GM18520 (cell line): ENCODE measurements around the gene FAM9C.
"Not testable (repeated sequence)": the region's sequence is repeated elsewhere in the genome, so short reads cannot be mapped to it uniquely, and the experiment has no call there.

Source experiments
- ATAC-seq: cut with Tn5 transposase; IDR thresholded peaks from one replicate; pipeline ENCODE4 v1.9.1; 2021; ENCODE audit not compliant: unreplicated experiment

The FAM9C gene

DNA sequence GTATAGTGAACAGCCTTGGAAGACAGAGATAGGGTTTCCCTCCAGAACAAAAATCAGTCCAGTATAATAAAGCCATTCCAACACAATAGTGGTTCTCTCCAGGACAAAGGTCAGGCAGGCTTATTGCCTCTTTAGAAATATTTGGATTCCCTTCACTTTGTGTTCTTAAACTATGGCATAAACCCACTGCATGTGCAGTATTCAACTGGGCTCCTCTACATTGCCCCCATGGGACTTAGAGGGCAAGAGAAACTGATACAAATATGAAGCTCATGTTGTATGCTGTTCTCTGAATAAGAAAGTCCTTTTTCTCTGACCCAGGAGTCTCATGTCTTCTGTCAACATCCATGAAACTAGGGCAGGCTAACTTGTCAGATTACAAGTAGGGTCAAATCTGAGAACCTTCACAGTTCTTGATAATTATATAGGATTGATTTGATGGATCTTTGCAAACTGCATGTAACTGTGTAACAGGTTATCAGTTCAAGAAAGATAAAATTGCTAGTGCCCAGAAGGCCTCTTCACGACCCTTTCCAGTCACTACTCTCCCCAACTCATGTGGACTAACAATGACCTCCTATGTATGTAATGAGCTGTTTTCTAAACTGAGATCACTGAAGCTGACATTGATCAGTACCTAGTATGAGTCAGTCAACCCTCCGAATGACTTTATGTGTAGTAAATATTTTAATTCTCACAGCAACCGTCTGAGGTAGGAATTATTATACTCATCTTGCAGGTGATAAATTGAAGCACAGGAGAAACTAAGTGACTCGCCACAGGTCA, 31.9 kb upstream of the FAM9C start:
- peak; percentile 66 for ATAC-seq

- ATAC-seq, result no peak
Measured at GRCh38 chrX:13074297-13075262, 30.2 kb upstream of the FAM9C start.

DNA sequence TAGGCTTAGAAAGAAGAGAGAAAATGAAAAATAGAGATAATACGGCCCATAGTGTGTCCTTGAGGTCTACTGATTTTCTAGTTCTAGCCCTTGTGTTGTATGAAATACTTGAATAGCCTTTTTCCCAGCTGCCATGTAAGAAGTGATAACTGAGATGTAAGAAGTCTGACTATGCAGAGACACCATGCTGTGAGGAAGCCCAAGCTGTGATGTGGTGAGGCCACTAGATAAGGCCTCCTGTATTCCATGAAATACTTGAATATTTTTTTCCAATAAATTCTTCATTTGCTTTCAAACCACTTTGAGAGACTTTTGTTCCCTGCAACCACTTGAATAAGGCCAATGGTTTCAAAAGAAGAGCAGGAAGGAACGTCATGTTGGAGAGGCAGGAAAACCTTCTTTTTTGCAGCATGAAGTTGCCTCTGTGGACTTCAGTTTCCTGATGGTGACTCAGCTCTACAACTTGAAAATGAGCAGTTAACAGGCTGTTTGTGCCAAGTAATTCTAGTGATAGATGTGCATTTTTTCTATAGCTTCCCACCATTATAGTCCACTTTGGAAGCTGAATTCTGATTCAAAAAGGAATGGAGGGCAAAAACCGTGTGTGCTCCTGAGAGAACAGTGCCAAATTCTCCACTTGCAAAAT, 25.5 kb upstream of the FAM9C start:
- no peak for ATAC-seq

GRCh38 chrX:13068651-13069050, 24.2 kb upstream of the FAM9C start:
- ATAC-seq, result no peak

DNA sequence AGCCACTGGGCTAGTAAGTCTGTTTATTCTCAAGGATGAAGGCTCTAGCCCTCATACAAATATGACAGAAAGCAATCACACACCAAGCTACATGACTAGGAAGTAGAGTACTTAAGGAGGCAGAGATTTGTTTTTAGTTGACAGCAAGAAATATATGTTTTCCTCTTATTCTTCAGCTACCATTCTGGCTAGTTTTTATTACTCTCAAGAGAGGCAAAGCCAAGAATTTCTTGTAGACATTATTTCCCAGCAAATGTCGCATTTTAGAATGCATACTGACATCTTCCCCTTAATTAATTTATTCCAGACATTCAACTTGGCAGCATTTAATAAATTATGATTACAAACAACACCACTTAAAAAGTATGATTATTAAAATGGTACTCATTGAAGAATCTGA, 23.4 kb upstream of the FAM9C start:
- ATAC-seq, result no peak

DNA sequence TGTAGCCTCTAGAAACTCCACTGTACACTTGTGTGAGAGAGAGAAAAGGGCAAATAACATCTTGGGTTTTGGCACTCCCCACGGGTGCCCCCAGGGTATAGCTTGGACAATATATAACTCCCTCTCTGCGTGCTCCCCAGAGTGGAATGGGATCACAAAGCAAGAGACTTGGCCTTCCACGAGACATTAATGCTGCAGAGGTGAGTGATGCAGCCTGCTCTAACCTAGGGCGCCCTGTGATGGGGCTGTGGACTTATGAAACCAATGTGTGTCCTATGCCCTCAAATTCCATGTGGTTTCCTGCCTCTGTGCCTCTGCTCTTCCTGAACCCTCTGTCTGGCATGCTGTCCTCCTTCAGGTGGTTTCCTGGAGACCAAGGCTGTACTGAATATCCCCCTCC, 22.0 kb upstream of the FAM9C start:
- ATAC-seq, result no peak

GRCh38 chrX:13064599-13065143, 20.3 kb upstream of the FAM9C start:
- no peak for ATAC-seq

DNA sequence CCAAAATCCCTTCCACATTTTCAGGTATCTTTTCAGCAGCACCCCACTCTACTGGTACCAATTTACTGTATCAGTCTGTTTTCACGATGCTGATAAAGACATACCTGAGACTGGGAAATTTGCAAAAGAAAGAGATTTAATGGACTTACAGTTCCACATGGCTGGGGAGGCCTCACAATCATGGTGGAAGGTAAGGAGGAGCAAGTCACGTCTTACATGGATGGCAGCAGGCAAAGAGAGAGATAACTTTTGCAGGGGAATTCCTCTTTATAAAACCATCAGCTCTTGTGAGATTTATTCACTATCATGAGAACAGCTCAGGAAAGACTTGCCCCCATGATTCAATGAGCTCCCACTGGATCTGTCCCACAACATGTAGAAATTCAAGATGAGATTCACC, 18.7 kb upstream of the FAM9C start:
- not testable (repeated sequence) for ATAC-seq

- ATAC-seq, result not testable (repeated sequence)
Measured at GRCh38 chrX:13062331-13062730, 17.9 kb upstream of the FAM9C start.

DNA sequence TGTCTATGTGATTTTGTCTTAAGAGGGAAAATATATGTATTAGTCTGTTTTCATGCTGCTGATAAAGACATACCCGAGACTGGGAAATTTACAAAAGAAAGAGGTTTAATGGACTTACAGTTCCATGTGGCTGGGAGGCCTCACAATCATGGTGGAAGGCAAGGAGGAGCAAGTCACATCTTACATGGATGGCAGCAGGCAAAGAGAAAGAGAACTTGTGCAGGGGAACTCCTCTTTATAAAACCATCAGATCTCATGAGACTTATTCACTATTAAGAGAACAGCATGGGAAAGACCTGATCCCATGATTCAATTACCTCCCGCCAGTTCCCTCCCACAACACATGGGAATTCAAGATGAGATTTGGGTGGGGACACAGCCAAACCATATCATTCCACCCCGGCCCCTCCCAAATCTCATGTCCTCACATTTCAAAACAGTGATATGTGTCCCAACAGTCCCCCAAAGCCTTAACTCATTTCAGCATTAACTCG, 16.8 kb upstream of the FAM9C start:
- ATAC-seq, result not testable (repeated sequence)

DNA sequence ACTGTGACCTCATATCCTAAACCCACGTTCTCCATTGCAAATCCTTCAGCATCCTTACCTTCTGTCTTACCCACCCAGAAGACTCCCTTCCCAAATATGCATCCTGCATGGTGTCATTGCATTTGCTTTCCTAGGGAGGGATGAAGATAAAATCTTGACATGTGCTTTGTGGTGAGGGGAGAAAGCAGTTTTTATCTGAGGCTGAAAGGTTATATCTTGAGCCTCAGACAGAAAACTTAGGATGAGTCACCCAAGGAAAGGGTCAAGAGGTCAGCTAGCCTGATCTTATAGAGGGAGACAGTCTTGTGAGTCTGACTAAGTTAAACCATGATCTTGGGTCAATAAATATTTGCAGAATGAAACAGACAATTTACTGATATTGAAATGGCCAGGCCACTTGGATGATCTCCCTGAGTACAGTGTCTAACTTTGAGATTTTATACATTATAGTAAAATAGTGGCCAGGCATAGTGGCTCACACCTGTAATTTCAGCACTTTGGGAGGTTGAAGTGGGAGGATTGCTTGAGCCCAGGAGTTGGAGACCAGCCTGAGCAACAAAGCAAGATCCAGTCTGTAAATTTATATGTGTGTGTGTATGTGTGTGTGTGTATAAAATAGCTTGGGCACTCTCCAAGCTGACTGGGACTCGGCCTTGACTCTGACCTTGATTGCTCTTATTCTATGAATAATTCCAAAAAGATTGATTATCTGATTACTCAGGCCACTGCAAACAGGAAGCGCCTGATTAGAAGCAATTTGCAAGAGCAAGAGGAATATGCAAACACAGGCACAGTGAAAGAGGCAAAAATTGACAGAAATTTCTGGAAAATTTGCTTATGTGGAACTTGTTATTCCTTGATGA, 15.4 kb upstream of the FAM9C start:
- ATAC-seq, result no peak

DNA sequence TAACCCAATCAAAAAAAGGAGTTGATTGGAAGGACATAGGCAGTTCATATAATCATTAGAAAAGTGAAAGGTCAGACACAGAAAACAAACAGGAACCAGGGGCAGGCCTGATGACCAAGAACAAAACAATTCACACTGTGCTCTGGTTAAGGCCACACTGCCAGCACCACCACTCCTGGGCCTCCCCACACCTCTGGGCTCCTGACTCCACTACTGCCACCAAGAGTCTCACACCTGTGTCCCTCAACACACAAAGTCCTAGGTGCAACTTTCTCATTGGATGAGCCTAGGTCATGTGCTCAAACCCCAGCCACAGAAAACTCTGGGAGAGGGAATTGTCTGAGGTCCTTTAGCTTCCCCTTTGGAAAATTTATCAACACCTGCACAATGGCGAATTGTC, 11.1 kb upstream of the FAM9C start:
- ATAC-seq, result peak; percentile 47

GRCh38 chrX:13053171-13053570, 8.8 kb upstream of the FAM9C start:
- ATAC-seq, result peak; percentile 28

GRCh38 chrX:13051529-13052172, 7.2 kb upstream of the FAM9C start:
- peak; percentile 47 for ATAC-seq

DNA sequence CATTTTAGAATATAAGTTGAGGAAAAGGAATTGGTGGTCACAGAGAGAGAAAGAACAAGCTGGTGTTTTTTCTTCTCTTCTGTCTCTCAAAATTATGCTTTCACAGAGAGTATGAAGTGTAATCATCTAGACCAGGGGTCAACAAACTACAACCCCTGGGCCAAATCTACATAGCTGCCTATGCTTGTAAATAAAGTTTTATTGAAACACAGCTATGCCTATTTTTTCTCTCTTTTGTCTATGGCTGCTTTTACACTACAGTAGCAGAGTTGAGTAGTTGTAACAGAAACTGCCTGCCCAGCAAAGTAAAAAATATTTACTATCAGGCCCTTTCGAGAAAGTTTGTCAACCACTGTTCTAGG, 6.7 kb upstream of the FAM9C start:
- ATAC-seq, result no peak

DNA sequence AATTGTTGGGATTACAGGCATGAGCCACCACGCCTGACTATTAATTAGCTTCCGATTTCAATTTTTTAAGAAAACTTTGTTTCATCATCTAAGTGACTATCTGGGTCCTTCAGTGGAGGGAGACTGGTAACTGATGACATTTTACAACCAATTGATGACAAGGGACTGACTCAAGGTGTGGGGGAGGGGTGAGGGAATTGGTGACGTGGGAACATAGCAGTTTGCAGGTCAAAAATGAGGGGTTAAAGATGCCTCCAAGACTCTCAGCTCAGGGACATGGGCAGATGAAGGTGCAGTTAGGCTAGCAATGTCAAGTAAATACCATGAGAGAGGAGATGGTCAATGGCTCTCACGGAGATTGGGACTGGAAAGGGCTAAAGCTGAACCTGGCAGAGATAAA, 5.7 kb upstream of the FAM9C start:
- no peak for ATAC-seq

DNA sequence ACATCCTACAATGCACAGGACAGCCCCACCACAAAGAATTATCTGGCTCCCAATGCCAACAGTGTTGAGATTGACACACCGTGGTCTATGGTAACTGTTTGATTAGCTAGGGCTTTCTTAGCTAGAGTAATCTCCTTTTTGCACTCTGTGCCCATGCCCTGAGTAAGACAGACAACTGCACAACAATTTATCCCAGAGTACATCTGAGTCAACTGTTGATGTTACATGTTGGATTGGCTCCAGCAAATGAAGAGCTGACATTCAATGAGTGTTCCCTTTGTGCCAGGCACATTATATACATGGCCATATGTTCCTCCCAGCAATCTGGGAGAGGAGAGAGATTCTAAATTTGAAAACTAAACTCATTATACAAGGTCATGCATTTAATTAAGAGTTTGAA, 3.9 kb upstream of the FAM9C start:
- no peak for ATAC-seq

DNA sequence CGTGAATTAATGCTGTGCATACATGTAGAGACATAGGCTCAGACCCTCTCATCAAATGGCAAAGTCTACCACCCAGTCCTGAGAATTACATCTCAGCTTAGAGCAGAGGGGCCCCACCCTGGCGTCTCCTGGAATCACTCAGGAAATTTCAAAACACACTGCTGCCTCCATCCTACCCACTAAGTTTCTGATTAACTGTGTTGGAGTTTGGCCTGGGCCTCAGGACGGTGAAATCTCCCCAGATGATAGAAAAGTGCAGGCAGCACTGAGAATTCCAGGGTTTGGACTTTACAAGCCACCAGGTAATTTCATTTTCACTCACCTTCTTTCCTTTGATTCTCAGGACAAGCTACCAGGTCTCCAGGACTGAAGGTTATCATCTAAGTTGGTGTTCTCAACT, 3.3 kb upstream of the FAM9C start:
- no peak for ATAC-seq

GRCh38 chrX:13046141-13046855, 1.9 kb upstream of the FAM9C start:
- ATAC-seq, result no peak
